Activated naive CD4-positive, alpha-beta T cell treated with Interleukin-2 at 50 U/mL for 16 hours (primary cell): ENCODE measurements around the gene FNDC3A.

Experiments used
- DNase-seq: peaks from one replicate; pipeline ENCODE4 v3.0.0-alpha.2; 2020

The FNDC3A gene

GRCh38 chr13:49225223-49226042, 249.7 kb downstream of the FNDC3A start:
- DNase-seq = no peak

- DNase-seq = no peak
Observed at GRCh38 chr13:49226613-49227012, 250.9 kb downstream of the FNDC3A start.

GRCh38 chr13:49234741-49235140, 259.0 kb downstream of the FNDC3A start:
- no peak for DNase-seq

- DNase-seq = no peak
Observed at GRCh38 chr13:49235856-49236431, 260.2 kb downstream of the FNDC3A start.

GRCh38 chr13:49238621-49239020, 262.9 kb downstream of the FNDC3A start:
- no peak for DNase-seq

- peak; percentile 41 for DNase-seq
Observed at GRCh38 chr13:49240017-49240416, 264.3 kb downstream of the FNDC3A start.

GRCh38 chr13:49241296-49241695, 265.6 kb downstream of the FNDC3A start:
- no peak for DNase-seq

- no peak for DNase-seq
Observed at GRCh38 chr13:49245101-49245500, 269.4 kb downstream of the FNDC3A start.

- DNase-seq = no peak
Observed at GRCh38 chr13:49246850-49247642, 271.3 kb downstream of the FNDC3A start.

GRCh38 chr13:49247643-49248621, 272.2 kb downstream of the FNDC3A start, which contains the start of gene CDADC1:
Gene CDADC1 (plus strand): TSS chr13:49247925. CDS start chr13:49248038, 113 bp downstream.
- peak; percentile 93 for DNase-seq

- DNase-seq = no peak
Observed at GRCh38 chr13:49248622-49249002, 272.9 kb downstream of the FNDC3A start.

- DNase-seq = no peak
Observed at GRCh38 chr13:49251326-49251725, 275.6 kb downstream of the FNDC3A start.

- DNase-seq = no peak
Observed at GRCh38 chr13:49253310-49253709, 277.6 kb downstream of the FNDC3A start.

GRCh38 chr13:49254007-49254406, 278.3 kb downstream of the FNDC3A start:
- DNase-seq = no peak

GRCh38 chr13:49256841-49257240, 281.1 kb downstream of the FNDC3A start:
- DNase-seq = no peak

GRCh38 chr13:49258089-49258796, 282.5 kb downstream of the FNDC3A start:
- no peak for DNase-seq
